GM21381 (cell line): ENCODE results near the gene P2RY6.

Experiments
- ATAC-seq: cut with Tn5 transposase; IDR thresholded peaks from one replicate; pipeline ENCODE4 v1.9.1; 2021; ENCODE audit warnings: mild to moderate bottlenecking, moderate library complexity; ENCODE audit not compliant: unreplicated experiment

Gene P2RY6

GRCh38 chr11:73331138-73331916 lies 59.2 kb downstream of the P2RY6 start:
- no peak for ATAC-seq

GRCh38 chr11:73333173-73333572 lies 61.0 kb downstream of the P2RY6 start:
- ATAC-seq: no peak

DNA sequence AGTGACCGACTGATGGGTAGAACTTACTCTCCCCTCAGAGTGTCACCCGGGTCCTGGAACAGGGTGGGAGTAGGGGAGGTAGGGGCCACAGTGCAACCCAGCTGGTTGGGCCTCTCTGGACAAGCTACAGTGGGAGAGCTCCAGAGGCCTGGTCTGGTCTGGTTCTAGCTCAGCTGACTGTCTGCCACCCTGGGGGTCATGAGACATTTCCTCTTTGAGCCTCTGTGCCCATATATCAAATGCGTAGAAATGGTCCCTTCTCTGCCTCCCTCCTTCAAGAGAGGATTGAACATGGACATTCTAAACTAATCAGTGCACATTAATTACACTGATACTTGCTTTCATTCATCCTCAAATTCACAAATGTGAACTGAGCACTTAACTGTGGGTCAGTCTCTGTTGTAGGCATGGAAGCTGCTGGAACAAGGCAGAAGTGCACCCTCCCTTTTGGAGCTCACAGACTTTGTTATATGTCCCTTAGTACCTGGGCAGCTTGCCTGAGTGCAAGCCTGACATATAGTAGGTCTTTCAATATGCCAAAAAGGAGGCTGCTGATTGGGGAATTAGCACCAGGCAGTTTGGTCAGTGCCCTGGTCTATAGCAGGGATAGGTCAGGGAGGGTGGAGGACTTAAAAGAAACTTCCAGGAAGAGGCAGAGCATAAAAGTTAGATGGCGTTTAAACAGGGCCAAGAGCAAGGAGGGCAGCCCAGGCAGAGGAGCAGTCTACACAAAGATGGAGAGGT lies 61.7 kb downstream of the P2RY6 start:
- no peak for ATAC-seq

GRCh38 chr11:73334384-73335203 lies 62.5 kb downstream of the P2RY6 start:
- ATAC-seq: no peak

- ATAC-seq: no peak
Measured at GRCh38 chr11:73335204-73335923, 63.2 kb downstream of the P2RY6 start.

DNA sequence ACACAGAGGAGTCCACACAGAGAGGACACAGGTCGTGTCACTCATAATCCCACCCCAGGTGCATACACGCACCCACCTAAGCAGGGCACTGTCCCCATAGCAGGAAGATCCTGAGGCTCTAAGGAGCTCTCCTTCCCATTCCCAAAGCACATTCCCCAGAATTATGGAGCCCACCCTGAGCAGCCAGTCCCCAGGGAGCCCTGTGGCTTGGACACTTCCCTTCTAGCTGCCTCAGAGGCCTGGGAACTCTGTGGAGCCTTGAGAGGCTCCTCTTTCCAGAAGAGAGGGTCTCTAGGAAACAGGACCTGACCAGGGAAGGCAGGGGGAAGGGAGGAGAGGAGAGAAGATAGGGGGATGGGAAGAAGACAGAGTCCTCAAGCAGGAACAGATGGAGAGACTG lies 65.7 kb downstream of the P2RY6 start:
- ATAC-seq: no peak

- no peak for ATAC-seq
Measured at GRCh38 chr11:73338279-73338678, 66.1 kb downstream of the P2RY6 start.

DNA sequence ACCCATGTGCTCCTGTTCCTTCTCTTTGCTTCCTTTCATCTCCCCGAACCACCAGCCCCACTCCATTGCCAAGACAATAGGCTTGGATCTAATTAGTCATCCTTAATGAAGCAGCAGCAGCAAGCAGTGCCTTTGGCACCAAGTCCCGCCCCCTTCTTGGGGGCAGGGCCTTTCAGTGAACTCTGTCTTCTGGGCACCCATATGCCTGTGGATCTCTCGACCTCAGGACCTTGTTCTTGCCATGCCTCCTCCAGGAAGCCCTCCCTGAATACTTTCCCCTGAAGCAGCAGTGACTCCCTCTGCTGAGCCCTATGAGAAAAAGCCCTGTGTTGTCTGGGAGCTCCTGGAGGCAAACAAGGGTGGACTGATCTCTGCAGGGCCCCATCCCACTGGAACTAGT lies 68.0 kb downstream of the P2RY6 start:
- no peak for ATAC-seq

- ATAC-seq: no peak
Measured at GRCh38 chr11:73342633-73343032, 70.5 kb downstream of the P2RY6 start.

GRCh38 chr11:73343076-73343873 lies 71.1 kb downstream of the P2RY6 start:
- no peak for ATAC-seq

DNA sequence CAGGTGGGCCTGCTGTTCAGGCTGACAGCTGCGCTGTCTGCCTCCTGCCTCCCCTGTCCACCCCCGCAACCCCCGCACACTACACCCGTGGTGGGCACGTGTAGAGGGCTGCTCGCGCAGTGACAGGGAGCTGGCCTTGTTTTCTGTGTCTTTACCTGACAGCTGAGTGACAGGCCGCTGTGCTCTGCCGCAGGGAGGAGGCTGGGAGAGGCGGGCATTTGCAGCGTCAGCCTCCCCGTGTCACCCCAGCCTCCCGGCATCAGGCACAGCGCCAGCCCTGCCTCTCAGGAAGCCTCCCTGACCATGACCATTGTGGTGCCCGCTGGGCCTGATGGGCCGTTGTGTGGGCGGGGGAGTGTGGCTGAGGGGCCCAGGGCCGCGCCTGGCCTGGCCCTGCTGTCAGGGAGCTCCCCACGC lies 72.1 kb downstream of the P2RY6 start:
- ATAC-seq: no peak

- no peak for ATAC-seq
Measured at GRCh38 chr11:73345481-73346160, 73.5 kb downstream of the P2RY6 start.

DNA sequence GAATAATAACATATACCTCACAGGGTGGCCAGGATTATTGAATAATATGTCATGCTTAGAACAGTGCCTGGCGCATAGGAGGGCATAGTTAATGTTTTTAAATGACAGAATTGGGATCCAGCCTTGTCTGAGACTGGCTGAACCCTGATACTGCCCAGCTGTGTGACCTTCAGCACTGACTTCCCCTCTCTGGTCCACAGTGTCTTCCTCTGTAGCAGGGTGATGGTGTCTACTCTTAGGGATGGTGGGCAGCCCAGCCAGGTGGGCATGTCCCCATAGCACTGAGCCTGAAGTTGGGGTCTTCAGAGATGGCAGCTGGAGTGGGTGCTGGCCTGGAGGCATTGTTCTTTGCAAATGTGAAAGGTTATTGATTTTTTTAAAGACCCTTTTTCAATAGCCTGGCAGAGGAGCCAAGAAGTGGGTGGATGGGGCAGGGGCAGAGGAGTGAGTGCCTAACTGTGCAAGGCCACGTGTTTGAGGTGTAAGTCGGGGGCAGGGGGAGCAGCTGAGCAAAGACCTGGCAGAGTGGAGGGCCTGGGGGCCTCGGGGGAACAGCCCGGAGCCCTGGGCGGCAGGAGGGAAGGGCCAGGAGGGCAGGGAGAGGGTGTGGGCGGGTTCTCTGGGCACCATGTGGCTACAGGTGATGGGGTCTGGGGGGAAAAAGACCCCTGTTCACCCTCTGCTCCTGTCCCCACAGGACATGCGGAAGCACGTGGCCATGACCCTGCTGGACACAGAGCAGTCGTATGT lies 74.2 kb downstream of the P2RY6 start:
- ATAC-seq: no peak

GRCh38 chr11:73347067-73347466 lies 74.9 kb downstream of the P2RY6 start:
- no peak for ATAC-seq
